HCT116 (cell line): Measurements from ENCODE around the gene PIK3R2. TPM values are rescaled to one million over a fixed set of nuclear protein-coding genes. Genes with fewer than 3 reads are reported as not detected.

ENCODE experiments used
- ATAC-seq: fragments of 200-7000 bp; cut with Tn5 transposase; 2 replicates; pipeline ENCODE4 v1.9.1; 2020; ENCODE audit warnings: mild to moderate bottlenecking, moderate library complexity
- BruUV-seq: library from RNA; stranded (reverse); fragments of 400-500 nt; replicated peaks from 2 replicates; lab custom pipeline; 2021; lab: Mats Ljungman, UMichigan
- CTCF ChIA-PET: fragments of 300-600 bp; sonication (Branson Sonifier 250); formaldehyde crosslinking; loops from one replicate; lab custom pipeline; 2021; ENCODE audit warnings: antibody characterized with exemption; lab: Charles Lee
- POLR2A ChIA-PET: fragments of 300-600, 350-600 bp; sonication (Branson Sonifier 250); formaldehyde crosslinking; loops from one replicate; lab custom pipeline; 2021; ENCODE audit warnings: antibody characterized with exemption; lab: Charles Lee
- RAD21 ChIA-PET, 2 experiments: fragments of 300-600 bp; sonication (Branson Sonifier 250); formaldehyde crosslinking; loops; one replicate each; lab custom pipeline; 2023; ENCODE audit warnings: low total read pairs in 2 of 2; ENCODE audit not compliant: uncharacterized antibody in 2 of 2, unreplicated experiment in 2 of 2, low non-redundant PET in 1 of 2; lab: Charles Lee
- DNase-seq: peaks from one replicate; pipeline ENCODE4 v3.0.0-alpha.2; 2010; ENCODE audit warnings: low read depth, low spot score
- H2AFZ ChIP-seq: fragments of 200-600 bp; shearing (Covaris generic), sonication (generic); 2 replicates; pipeline ENCODE4 v1.6.1; 2017; ENCODE audit warnings: low read depth, mixed run types, mixed read lengths, antibody characterized with exemption, low read length; ENCODE audit not compliant: poor library complexity, severe bottlenecking
- H3K27ac ChIP-seq: 2 replicates; pipeline ENCODE4 v1.5.1; 2012; ENCODE audit warnings: low read depth, low read length
- H3K27me3 ChIP-seq: fragments of 200-600 bp; sonication (generic); 2 replicates; pipeline ENCODE4 v1.6.1; 2016; ENCODE audit warnings: mixed run types, low read length, mixed read lengths; ENCODE audit not compliant: insufficient read depth
- H3K36me3 ChIP-seq, 2 experiments: fragments of 200-500 bp in 1 of 2; fragments of 200-600 bp in 1 of 2; sonication (Bioruptor generic) in 1 of 2; sonication (generic) in 1 of 2; 2 replicates each; pipeline versions ENCODE4 v1.5.1 to v1.6.1; 2014 to 2016; ENCODE audit warnings: low read length in 2 of 2, inconsistent platforms in 1 of 2, mixed read lengths in 1 of 2, mixed run types in 1 of 2; ENCODE audit not compliant: insufficient read depth in 2 of 2, control insufficient read depth in 1 of 2
- H3K4me1 ChIP-seq, 2 experiments: fragments of 200-600 bp in 1 of 2; sonication (generic) in 1 of 2; 2 replicates each; pipeline versions ENCODE4 v1.5.1 to v1.6.1; 2012 to 2017; ENCODE audit warnings: low read length in 2 of 2, inconsistent platforms in 1 of 2, mild to moderate bottlenecking in 1 of 2, mixed read lengths in 1 of 2, mixed run types in 1 of 2, moderate library complexity in 1 of 2; ENCODE audit not compliant: insufficient read depth in 2 of 2, control insufficient read depth in 1 of 2
- H3K4me2 ChIP-seq: fragments of 200-600 bp; sonication (generic); 2 replicates; pipeline ENCODE4 v1.6.1; 2017; ENCODE audit warnings: mixed run types, low read length, mixed read lengths
- H3K4me3 ChIP-seq, 2 experiments: fragments of 200-600 bp in 1 of 2; sonication (generic) in 1 of 2; replicated peaks in 1 of 2; 2 replicates each; pipeline ENCODE4 v1.5.1; 2011 to 2016; ENCODE audit warnings: low read length in 2 of 2, control low read depth in 1 of 2, low read depth in 1 of 2, mild to moderate bottlenecking in 1 of 2, mixed read lengths in 1 of 2, mixed run types in 1 of 2
- H3K79me2 ChIP-seq: fragments of 200-600 bp; sonication (generic); 2 replicates; pipeline ENCODE4 v1.6.1; 2017; ENCODE audit warnings: mild to moderate bottlenecking, mixed run types, low read length, moderate library complexity, mixed read lengths; ENCODE audit not compliant: insufficient read depth
- H3K9ac ChIP-seq: fragments of 200-600 bp; sonication (generic); 2 replicates; pipeline ENCODE4 v1.6.1; 2016; ENCODE audit warnings: low read length, mixed read lengths
- H3K9me2 ChIP-seq: fragments of 200-600 bp; sonication (generic), shearing (Covaris generic); 2 replicates; pipeline ENCODE4 v1.6.1; 2017; ENCODE audit warnings: mixed run types, mild to moderate bottlenecking, moderate library complexity; ENCODE audit not compliant: insufficient read depth
- H3K9me3 ChIP-seq, 2 experiments: fragments of 200-500 bp in 1 of 2; fragments of 200-600 bp in 1 of 2; sonication (Bioruptor generic) in 1 of 2; sonication (generic) in 1 of 2; 2 replicates each; pipeline ENCODE4 v1.6.1; 2014 to 2017; ENCODE audit warnings: low read length in 2 of 2, mixed read lengths in 2 of 2, inconsistent platforms in 1 of 2, low read depth in 1 of 2, mild to moderate bottlenecking in 1 of 2, mixed run types in 1 of 2, moderate library complexity in 1 of 2; ENCODE audit not compliant: control insufficient read depth in 1 of 2, insufficient read depth in 1 of 2
- H4K20me1 ChIP-seq: fragments of 200-600 bp; sonication (generic), shearing (Covaris generic); 2 replicates; pipeline ENCODE4 v1.6.1; 2017; ENCODE audit warnings: mixed run types, mild to moderate bottlenecking, moderate library complexity; ENCODE audit not compliant: insufficient read depth
- EGR1 ChIP-seq: IDR thresholded peaks from 2 replicates; pipeline ENCODE4 v1.6.1; 2012; ENCODE audit warnings: low read depth
- FOSL1 ChIP-seq: IDR thresholded peaks from 2 replicates; pipeline ENCODE4 v1.6.1; 2012; ENCODE audit warnings: low read depth
- POLR2AphosphoS5 ChIP-seq: IDR thresholded peaks from 2 replicates; pipeline ENCODE4 v1.6.1; 2011; ENCODE audit warnings: mild to moderate bottlenecking, low read depth, low read length, moderate library complexity
- SIN3A ChIP-seq: IDR thresholded peaks from 2 replicates; pipeline ENCODE4 v1.6.1; 2012; ENCODE audit warnings: low read depth
- SP1 ChIP-seq: IDR thresholded peaks from 2 replicates; pipeline ENCODE4 v1.6.1; 2012; ENCODE audit warnings: low read depth
- SRF ChIP-seq: IDR thresholded peaks from 2 replicates; pipeline ENCODE4 v1.6.1; 2012; ENCODE audit warnings: low read depth
- TCF7L2 ChIP-seq: IDR thresholded peaks from 2 replicates; pipeline ENCODE4 v1.7.0; 2011; ENCODE audit warnings: borderline replicate concordance, inconsistent platforms; ENCODE audit not compliant: insufficient read depth, insufficient read length; ENCODE audit errors: extremely low read depth
- YY1 ChIP-seq: IDR thresholded peaks from 2 replicates; pipeline ENCODE4 v1.6.1; 2011; ENCODE audit warnings: low read length, low read depth, moderate library complexity, mild to moderate bottlenecking; ENCODE audit not compliant: insufficient replicate concordance; ENCODE audit errors: extremely low read depth
- ZNF274 ChIP-seq: fragments of 200-500 bp; sonication (Bioruptor generic); IDR thresholded peaks from 2 replicates; pipeline ENCODE4 v1.6.1; 2014; ENCODE audit warnings: mild to moderate bottlenecking, low read depth, low read length, inconsistent platforms
- intact Hi-C: fragments of 100-400 bp; cut with micrococcal nuclease; formaldehyde crosslinking; loops from 2 replicates; pipeline ENCODE4 v1.10.0; 2022
- total RNA-seq: library from RNA; stranded (reverse); gene quantifications from one replicate; pipeline ENCODE4 v1.2.1, GENCODE V29; 2021; ENCODE audit not compliant: unreplicated experiment
- TF ChIP-seq, protein P1 (sequence below): IDR thresholded peaks from 2 replicates; pipeline ENCODE4 v1.6.1; 2012
- TF ChIP-seq, protein P2 (sequence below): IDR thresholded peaks from 2 replicates; pipeline ENCODE4 v1.6.1; 2012

The PIK3R2 gene
- total RNA-seq, 1 experiment from 2014 or later, result 53.4 TPM

GRCh38 chr19:18197941-18198340, 45.0 kb downstream of the PIK3R2 start:
- ChIA-PET POLR2A (no interaction called here), CTCF (no interaction called here), RAD21 (no interaction called here)
- Histone ChIP-seq H3K9me3 (no peaks in the 10 kb centered on the region), H3K4me1 (peaks cover 8 to 20% of the 10 kb centered on the region in 2 experiments), H3K27me3 (no peaks in the 10 kb centered on the region), H3K9ac (no peak overlapping the region), H3K9me2 (no peaks in the 10 kb centered on the region), H3K27ac (no peak overlapping the region), H2AFZ (no peak overlapping the region), H3K4me3 (no peak overlapping the region), H4K20me1 (no peaks in the 10 kb centered on the region; the same call in 1 of the 2 replicates), H3K36me3 (peaks cover 13 to 22% of the 10 kb centered on the region in 2 experiments; a peak in 3 of 4 replicates), H3K79me2 (peaks cover 21% of the 10 kb centered on the region; the same call in 1 of the 2 replicates), H3K4me2 (no peak overlapping the region)
- intact Hi-C loops, result no loop called here
- DNase-seq (no peak), ATAC-seq (no peak)
- BruUV-seq, result no TSS peak
- TF ChIP-seq POLR2AphosphoS5, result no peak
- TF ChIP-seq, protein P1, sequence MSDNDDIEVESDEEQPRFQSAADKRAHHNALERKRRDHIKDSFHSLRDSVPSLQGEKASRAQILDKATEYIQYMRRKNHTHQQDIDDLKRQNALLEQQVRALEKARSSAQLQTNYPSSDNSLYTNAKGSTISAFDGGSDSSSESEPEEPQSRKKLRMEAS, result no peak

DNA sequence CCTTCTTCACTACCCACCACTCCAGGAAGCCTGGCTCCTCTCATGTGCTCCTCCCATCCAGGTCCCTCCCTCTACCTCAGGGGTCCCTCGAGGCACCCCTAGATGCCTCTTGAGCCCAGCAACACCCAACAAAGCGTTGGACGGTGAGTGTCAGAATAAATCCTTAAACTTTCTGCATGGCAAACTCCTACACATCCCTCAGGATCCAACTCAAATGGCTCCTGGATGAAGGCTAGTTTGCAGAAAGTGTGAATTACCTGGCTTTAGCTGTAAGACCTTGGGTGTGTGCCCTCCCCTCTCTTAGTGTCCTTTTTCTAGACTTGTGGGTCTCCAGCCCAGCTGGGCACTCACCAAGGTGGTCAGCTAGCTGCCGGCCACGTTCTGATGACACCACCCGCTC, 45.4 kb downstream of the PIK3R2 start:
- Histone ChIP-seq H3K9me3 (no peaks in the 10 kb centered on the region), H3K4me3 (no peak overlapping the region), H3K4me2 (no peak overlapping the region), H3K9ac (no peak overlapping the region), H2AFZ (no peak overlapping the region), H4K20me1 (no peaks in the 10 kb centered on the region; the same call in 1 of the 2 replicates), H3K9me2 (no peaks in the 10 kb centered on the region), H3K27ac (no peak overlapping the region), H3K4me1 (peaks cover 10 to 24% of the 10 kb centered on the region in 2 experiments), H3K79me2 (peaks cover 25% of the 10 kb centered on the region; the same call in 1 of the 2 replicates), H3K36me3 (peaks cover 13 to 22% of the 10 kb centered on the region in 2 experiments; a peak in 3 of 4 replicates), H3K27me3 (no peaks in the 10 kb centered on the region)
- BruUV-seq, result no TSS peak
- TF ChIP-seq SP1 (no peak), SRF (no peak), ZNF274 (no peak), TCF7L2 (no peak), FOSL1 (no peak), SIN3A (no peak), EGR1 (no peak), YY1 (no peak)
- TF ChIP-seq, protein P1, result no peak
- TF ChIP-seq, protein P2, sequence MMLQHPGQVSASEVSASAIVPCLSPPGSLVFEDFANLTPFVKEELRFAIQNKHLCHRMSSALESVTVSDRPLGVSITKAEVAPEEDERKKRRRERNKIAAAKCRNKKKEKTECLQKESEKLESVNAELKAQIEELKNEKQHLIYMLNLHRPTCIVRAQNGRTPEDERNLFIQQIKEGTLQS, result no peak
- intact Hi-C loops, result no loop called here
- ChIA-PET CTCF (no interaction called here), RAD21 (no interaction called here), POLR2A (no interaction called here)
- ATAC-seq (no peak), DNase-seq (no peak)
